ENCODE results near the gene AGRP. TPM values are rescaled to one million over a fixed set of nuclear protein-coding genes. Genes with fewer than 3 reads are reported as not detected.

AGRP gene
- total RNA-seq, 2 donors from 2014 or later, result 1.5 TPM; not detected in 1

DNA sequence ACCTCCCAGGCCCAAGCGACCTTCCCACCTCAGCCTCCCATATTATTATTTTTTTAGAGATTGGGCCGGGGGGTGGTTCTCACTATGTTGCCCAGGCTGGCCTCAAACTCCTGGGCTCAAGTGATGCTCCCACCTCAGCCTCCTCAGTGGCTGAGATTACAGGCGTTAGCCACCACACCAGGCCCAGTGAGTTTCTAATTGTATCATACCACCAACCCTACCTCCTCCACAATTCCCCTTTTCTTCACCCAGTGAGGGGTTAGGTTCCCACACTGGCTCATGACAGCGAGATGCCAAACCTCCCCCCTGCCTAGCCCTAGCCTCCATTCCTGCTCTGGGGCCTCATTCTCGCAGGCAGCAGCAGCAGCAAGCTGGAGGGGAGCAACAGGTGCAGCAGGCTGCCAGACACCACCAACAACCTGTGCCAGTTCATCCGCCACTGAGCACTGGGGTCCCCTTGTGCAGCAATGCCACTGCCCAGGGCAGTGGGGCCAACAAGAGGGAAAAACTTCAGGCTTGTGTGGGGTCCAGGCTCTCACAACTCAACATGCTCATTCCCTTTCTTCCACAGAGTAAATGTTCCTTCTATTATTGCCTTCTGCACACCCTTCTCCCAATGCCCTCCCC, 11.5 kb downstream of the AGRP start:
- H3K36me3 ChIP-seq, result no peaks in the 10 kb centered on the region
- H3K9me3 ChIP-seq, result no peaks in the 10 kb centered on the region
- no peaks in the 10 kb centered on the region for H3K4me1 ChIP-seq (replicated peaks)
- H3K27me3 ChIP-seq (replicated peaks; ENCODE audit: insufficient read depth), result no peaks in the 10 kb centered on the region
- TF ChIP-seq POLR2AphosphoS5 (IDR thresholded peaks at IDR 0.05) (no peak), CTCF (IDR thresholded peaks at IDR 0.05) (no peak), POLR2A (IDR thresholded peaks at IDR 0.05) (no peak)
- intact Hi-C loops (cut with DNase I), result no loop called here
- DNase-seq (ENCODE audit: low spot score), result no peak
- no peak overlapping the region for H3K27ac ChIP-seq
- H3K4me3 ChIP-seq, result no peak overlapping the region
- 94% methylated on average over 6 of the region's 6 CpGs for WGBS

DNA sequence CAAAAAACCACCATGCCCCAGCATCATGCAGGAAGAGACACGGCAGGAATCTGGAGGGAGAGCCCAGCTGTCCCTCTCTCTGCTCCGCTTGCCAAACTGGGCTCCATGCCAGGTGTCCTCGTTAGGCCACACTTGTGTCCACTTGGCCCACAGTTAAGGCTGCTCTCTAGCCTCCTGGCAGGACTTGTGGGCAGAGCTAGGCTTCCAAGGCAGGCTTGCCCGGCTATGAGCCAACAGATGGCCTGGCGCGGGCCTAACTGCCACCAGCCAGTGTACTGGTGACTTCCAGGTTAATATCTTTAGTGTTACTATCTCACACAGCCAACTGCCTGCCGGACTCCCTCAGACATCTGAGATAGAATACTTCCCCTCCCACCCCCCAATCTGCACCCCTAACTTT, 13.0 kb downstream of the AGRP start:
- WGBS, result 47% methylated on average over 7 of the region's 7 CpGs
- TF ChIP-seq POLR2AphosphoS5 (IDR thresholded peaks at IDR 0.05) (peak; percentile 52), CTCF (IDR thresholded peaks at IDR 0.05) (no peak)
- no peaks in the 10 kb centered on the region for H3K27me3 ChIP-seq (replicated peaks; ENCODE audit: insufficient read depth)
- H3K9me3 ChIP-seq, result no peaks in the 10 kb centered on the region
- H3K4me1 ChIP-seq (replicated peaks), result no peaks in the 10 kb centered on the region
- intact Hi-C loops (cut with DNase I), result no loop called here
- H3K27ac ChIP-seq, result no peak overlapping the region
- H3K36me3 ChIP-seq, result no peaks in the 10 kb centered on the region
- H3K4me3 ChIP-seq, result no peak overlapping the region
- DNase-seq (ENCODE audit: low spot score), result peak; percentile 71

GRCh38 chr16:67468731-67469130, 14.6 kb downstream of the AGRP start:
- no peaks in the 10 kb centered on the region for H3K4me1 ChIP-seq (replicated peaks)
- H3K27me3 ChIP-seq (replicated peaks; ENCODE audit: insufficient read depth), result no peaks in the 10 kb centered on the region
- no peaks in the 10 kb centered on the region for H3K36me3 ChIP-seq
- 59% methylated on average over 5 of the region's 5 CpGs for WGBS
- intact Hi-C loops (cut with DNase I), result no loop called here
- H3K4me3 ChIP-seq, result no peak overlapping the region
- no peak for DNase-seq (ENCODE audit: low spot score)
- no peak for TF ChIP-seq CTCF (IDR thresholded peaks at IDR 0.05)
- H3K27ac ChIP-seq, result no peak overlapping the region
- no peaks in the 10 kb centered on the region for H3K9me3 ChIP-seq

DNA sequence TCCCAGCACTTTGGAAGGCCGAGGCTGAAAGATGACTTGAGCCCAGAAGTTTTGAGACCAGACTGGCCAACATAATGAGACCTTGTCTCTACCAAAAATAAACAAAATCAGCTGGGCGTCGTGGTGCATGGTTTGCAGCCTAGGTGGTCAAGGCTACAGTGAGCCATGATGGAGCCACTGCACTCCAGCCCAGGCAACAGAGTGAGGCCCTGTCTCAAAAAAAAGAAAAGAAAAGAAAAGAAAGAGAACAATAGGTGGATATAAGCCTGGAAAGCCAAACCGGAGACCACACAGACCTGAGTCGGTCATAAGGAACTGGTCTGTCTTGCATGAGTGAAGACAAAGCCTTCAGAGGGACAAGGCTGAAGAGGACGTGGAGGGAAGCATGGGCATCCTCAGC, 16.8 kb downstream of the AGRP start:
- intact Hi-C loops (cut with DNase I), result no loop called here
- no peak overlapping the region for H3K4me3 ChIP-seq
- no peaks in the 10 kb centered on the region for H3K27me3 ChIP-seq (replicated peaks; ENCODE audit: insufficient read depth)
- H3K9me3 ChIP-seq, result no peaks in the 10 kb centered on the region
- TF ChIP-seq POLR2AphosphoS5 (IDR thresholded peaks at IDR 0.05) (no peak), POLR2A (IDR thresholded peaks at IDR 0.05) (no peak), CTCF (IDR thresholded peaks at IDR 0.05) (no peak)
- DNase-seq (ENCODE audit: low spot score), result no peak
- WGBS, result 77% methylated on average over 6 of the region's 6 CpGs
- no peak overlapping the region for H3K27ac ChIP-seq
- H3K4me1 ChIP-seq (replicated peaks), result peaks cover 11% of the 10 kb centered on the region
- no peaks in the 10 kb centered on the region for H3K36me3 ChIP-seq

DNA sequence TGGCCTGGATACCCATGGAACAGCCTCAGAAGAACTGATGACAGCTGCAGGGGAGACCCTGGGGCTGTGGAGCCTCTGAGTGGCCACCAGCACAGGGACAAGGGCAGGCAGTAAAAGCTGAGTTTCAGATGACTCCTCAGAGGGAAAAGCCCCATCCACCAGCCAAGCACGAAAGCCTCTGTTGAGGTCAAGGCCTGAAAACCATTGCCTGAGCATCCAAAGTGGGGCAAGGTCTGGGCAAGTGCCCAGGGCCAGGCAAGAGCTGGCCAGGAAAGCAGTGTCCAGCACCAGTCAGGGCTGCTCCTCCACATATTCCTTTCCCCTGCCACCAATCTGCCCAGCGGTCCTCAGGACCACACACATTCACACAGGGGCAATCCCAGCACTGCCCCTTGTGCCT, 18.8 kb downstream of the AGRP start:
- peaks cover 31% of the 10 kb centered on the region for H3K4me1 ChIP-seq (replicated peaks)
- TF ChIP-seq CTCF (IDR thresholded peaks at IDR 0.05), result no peak
- TF ChIP-seq POLR2AphosphoS5 (IDR thresholded peaks at IDR 0.05), result no peak
- TF ChIP-seq POLR2A (IDR thresholded peaks at IDR 0.05), result no peak
- H3K9me3 ChIP-seq, result no peaks in the 10 kb centered on the region
- no peaks in the 10 kb centered on the region for H3K27me3 ChIP-seq (replicated peaks; ENCODE audit: insufficient read depth)
- no peak overlapping the region for H3K4me3 ChIP-seq
- no peaks in the 10 kb centered on the region for H3K36me3 ChIP-seq
- 92% methylated on average over 2 of the region's 2 CpGs for WGBS
- H3K27ac ChIP-seq, result peak overlapping the region in 1 of 2 donors; percentile 92
- no peak for DNase-seq (ENCODE audit: low spot score)
- intact Hi-C loops (cut with DNase I), result loop anchor here (2.0 kb wide), 1 partner anchor 36 kb away; no protein-coding TSS in a partner anchor
